Omental fat pad (tissue), 4 donors: ENCODE measurements around the gene SYDE2. TPM values are rescaled to one million over a fixed set of nuclear protein-coding genes. Genes with fewer than 3 reads are reported as not detected.

ENCODE experiments used
- ATAC-seq: fragments of 150-250 bp; one replicate; pipeline ENCODE4 v1.9.1; 2016; ENCODE audit warnings: mild to moderate bottlenecking, moderate library complexity; ENCODE audit not compliant: low FRiP score
- DNase-seq: peaks from one replicate; pipeline ENCODE4 v3.0.0-alpha.2; 2019; ENCODE audit warnings: low spot score
- total RNA-seq, 4 donors: library from RNA; depleted of rRNA; stranded (reverse); fragments of >200 nt; gene quantifications; one replicate each; pipeline ENCODE4 v1.1.0, GENCODE V29; 2016
- TF ChIP-seq, protein P1 (sequence below), 3 donors: fragments of 450-650 bp; IDR thresholded peaks; one replicate each; pipeline ENCODE4 v1.5.1; 2016 to 2017; ENCODE audit warnings: antibody characterized with exemption in 3 of 3, mild to moderate bottlenecking in 3 of 3, moderate library complexity in 2 of 3

SYDE2 gene
- total RNA-seq, 4 donors from 2014 or later, result 5.2 to 9.4 (median 8.3) TPM

DNA sequence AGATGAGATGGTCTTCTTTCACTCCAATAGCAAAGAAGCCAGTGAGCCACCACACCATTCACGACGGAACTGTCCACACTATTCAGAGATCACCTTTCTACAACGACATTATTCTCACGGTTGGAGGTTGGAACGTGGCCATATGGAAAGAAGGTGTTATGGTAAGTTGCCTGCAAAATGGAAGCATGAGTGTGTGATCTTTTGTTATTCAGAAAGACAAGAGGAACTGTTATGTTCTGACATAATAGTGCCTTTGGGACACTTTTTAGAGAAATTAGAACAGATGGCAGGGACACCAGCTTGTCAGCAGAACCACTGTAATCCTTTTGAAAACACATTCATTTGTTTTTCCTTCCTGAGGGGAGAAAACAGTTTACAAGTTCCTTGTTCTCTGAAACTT lies 76.7 kb downstream of the SYDE2 start:
- no peak for DNase-seq
- ATAC-seq, result no peak
- TF ChIP-seq, protein P1, sequence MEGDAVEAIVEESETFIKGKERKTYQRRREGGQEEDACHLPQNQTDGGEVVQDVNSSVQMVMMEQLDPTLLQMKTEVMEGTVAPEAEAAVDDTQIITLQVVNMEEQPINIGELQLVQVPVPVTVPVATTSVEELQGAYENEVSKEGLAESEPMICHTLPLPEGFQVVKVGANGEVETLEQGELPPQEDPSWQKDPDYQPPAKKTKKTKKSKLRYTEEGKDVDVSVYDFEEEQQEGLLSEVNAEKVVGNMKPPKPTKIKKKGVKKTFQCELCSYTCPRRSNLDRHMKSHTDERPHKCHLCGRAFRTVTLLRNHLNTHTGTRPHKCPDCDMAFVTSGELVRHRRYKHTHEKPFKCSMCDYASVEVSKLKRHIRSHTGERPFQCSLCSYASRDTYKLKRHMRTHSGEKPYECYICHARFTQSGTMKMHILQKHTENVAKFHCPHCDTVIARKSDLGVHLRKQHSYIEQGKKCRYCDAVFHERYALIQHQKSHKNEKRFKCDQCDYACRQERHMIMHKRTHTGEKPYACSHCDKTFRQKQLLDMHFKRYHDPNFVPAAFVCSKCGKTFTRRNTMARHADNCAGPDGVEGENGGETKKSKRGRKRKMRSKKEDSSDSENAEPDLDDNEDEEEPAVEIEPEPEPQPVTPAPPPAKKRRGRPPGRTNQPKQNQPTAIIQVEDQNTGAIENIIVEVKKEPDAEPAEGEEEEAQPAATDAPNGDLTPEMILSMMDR (IDR thresholded peaks at IDR 0.05), result no peak

DNA sequence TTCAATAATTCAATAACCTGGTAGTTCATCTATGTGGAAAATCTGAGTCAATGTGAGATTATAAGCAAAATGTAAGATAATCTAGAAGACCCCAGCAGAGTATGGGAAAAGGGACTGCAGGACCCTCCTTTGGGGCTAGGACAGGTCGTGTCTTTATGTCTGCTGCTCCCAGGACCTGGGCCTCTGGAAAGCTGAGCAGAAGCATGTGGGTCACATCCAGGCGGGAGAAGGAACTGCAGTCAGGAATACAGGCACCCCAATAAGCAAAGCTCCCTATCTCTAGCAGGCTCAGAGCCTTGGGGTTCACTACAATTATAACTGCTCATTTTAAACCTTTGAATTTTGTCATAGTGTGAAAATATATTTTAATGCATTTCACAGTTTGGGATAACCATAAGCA lies 78.6 kb downstream of the SYDE2 start:
- TF ChIP-seq, protein P1 (IDR thresholded peaks at IDR 0.05), result no peak
- DNase-seq (no peak), ATAC-seq (no peak)

GRCh38 chr1:85121744-85122143 lies 79.1 kb downstream of the SYDE2 start:
- DNase-seq (no peak), ATAC-seq (no peak)
- TF ChIP-seq, protein P1 (IDR thresholded peaks at IDR 0.05), result no peak

- ATAC-seq (no peak), DNase-seq (no peak)
- TF ChIP-seq, protein P1 (IDR thresholded peaks at IDR 0.05), result no peak
Measured at GRCh38 chr1:85118751-85119150, 82.1 kb downstream of the SYDE2 start.

- TF ChIP-seq, protein P1 (IDR thresholded peaks at IDR 0.05), result no peak
- no peak for DNase-seq
Measured at GRCh38 chr1:85116856-85117255, 84.0 kb downstream of the SYDE2 start.

GRCh38 chr1:85115933-85116332 lies 84.9 kb downstream of the SYDE2 start:
- TF ChIP-seq, protein P1 (IDR thresholded peaks at IDR 0.05), result no peak
- ATAC-seq (no peak), DNase-seq (no peak)

More at GRCh38 chr1:85116856-85117255, 84.0 kb downstream of the SYDE2 start:
- ATAC-seq, result no peak

GRCh38 chr1:85111695-85112094 lies 89.1 kb downstream of the SYDE2 start:
- TF ChIP-seq, protein P1 (IDR thresholded peaks at IDR 0.05), result no peak
- ATAC-seq (no peak), DNase-seq (no peak)
